ENCODE data around the gene PODXL2.

GRCh38 chr3:127662001-127662469 lies 33.0 kb downstream of the PODXL2 start:
- TF ChIP-seq CTCF (IDR thresholded peaks at IDR 0.05) (no peak), POLR2A (IDR thresholded peaks at IDR 0.05) (no peak)

Measured in uterus (tissue), 2 donors.